Hematopoietic multipotent progenitor cell treated with erythropoietin and hydrocortisone succinate and interleukin-3 and kit ligand, for 15 days (in vitro differentiated cells): ENCODE measurements around the gene WWP2.
"Not testable (repeated sequence)": the region's sequence is repeated elsewhere in the genome, so short reads cannot be mapped to it uniquely, and the experiment has no call there.

ENCODE experiments used
- DNase-seq: peaks from one replicate; pipeline ENCODE4 v3.0.0-alpha.2; 2015; ENCODE audit warnings: low spot score

Gene WWP2

DNA sequence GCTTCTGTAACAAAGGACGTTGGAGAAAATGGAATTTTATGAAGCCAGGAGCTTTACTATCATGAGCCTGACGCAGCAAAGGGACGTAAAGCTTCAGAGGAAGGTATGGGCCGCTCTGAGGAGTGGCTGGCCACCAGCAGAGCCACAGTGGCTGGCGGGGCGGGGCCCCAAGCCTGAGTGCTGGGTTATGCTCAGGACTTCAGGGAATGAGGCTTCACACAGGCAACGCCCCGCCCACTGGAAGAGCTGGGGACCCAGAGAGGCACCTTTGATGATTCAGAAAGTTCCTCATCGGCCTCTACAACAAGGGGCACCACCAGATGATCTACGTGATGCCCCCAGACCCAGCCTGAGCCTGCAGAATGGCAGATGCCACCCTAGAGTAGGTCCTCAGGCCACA, 16.2 kb upstream of the WWP2 start:
- no peak for DNase-seq

DNA sequence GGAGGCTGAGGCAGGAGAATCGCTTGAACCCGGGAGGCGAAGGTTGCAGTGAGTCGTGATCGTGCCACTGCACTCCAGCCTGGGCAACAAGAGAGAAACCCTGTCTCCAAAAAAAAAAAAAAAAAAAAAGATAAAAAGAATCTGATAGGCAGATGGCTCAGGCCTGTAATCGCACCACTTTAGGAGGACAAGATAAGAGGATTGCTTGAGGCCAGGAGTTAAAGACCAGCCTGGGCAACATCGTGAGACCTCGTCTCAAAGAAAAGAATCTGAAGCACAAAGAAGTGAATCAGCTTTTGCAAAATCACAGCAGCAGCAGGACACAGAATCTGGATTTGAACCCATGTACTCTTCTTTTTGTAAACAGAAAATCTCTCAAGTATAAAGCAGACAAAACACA, 15.0 kb upstream of the WWP2 start:
- no peak for DNase-seq

DNA sequence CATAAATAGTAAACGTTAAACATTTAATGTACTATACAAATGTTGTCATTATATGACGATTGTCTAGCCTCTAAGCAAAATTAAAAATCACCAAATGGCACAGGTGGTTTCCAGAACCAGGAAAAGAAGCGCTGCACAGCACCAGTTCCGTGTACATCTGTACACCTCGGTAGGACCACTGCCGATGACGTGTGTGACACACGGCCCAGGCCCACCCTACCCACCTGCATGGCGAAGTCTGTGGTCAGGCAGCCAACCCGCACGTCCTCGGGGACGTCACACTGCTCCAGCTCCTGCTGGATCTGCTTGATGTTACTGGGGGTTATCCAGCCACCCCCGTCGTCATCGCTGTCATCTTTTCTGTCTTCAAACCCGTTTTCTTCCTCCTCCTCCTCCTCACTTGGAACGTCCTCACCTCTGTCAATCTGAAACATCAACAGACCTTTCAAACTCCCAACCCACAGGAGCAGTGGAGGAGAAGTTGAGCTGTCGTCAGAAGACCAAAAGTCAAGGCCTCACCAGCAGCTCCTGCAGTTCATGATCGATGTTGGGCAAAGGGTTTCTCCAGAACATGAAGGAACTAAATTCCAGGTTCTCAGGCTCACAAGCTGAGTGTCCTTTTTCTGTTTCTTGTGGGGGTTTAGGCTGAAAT, 13.3 kb upstream of the WWP2 start:
- DNase-seq = no peak

DNA sequence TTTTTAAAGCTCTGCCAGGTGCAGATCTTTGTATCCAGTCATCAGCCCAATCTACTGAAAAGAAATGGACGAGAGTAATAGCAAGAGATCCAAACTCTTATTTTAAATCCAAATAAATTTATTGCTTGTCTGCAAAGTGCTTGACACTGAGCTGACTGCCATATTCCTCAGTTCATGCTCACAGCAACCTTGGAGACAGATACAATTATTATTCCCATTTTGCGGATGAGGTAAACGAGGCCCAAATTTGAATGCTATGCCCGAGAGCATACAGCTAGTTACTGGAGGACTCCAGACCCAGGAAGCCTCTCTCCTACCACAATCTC, 8.0 kb upstream of the WWP2 start:
- DNase-seq = no peak

DNA sequence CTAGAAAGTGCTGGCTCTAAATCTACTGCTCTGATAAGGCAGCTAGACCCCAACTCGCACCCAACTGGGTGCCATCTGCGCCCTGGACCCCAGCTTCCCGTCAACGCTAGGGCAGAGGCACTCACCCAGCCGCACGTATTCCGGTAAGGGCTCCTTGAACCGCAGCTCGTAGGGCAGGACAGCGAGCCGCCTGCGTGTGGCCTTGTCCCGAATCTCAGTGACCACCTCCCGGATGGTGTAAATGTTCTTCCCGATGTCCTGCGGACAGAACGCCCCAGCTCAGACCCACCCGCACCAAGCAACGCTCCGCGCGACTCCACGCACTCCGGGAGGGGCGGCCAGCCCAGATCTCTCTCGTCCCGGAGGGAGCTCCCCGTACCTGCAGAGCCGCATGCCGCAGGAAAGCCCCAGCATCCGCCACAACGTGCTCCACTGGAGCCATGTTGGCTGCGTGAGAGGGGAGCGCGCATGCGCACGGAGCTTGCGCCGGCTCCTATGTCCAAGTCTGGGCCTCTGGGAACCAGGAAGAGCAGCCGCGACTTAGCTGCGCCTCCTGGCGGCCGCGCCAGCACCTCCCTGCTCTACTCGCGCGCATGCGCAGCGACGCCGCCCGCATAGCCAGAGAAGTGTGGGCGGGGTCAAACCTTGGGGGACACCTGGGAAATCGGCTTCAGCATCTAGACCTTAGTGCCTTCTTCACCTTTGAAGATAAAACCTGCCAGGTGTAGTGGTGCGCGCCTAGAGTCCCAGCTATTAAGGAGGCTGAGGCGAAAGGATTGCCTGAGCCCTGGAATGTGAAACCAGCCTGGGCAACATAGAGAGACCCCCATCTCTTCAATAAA, 7.4 kb upstream of the WWP2 start, which contains the start of gene NOB1:
Gene NOB1, minus strand, starts transcription at position 458 of the 842 bp plus-strand sequence. Its CDS starts 16 bp downstream, at position 442.
- peak; percentile 98 for DNase-seq

DNA sequence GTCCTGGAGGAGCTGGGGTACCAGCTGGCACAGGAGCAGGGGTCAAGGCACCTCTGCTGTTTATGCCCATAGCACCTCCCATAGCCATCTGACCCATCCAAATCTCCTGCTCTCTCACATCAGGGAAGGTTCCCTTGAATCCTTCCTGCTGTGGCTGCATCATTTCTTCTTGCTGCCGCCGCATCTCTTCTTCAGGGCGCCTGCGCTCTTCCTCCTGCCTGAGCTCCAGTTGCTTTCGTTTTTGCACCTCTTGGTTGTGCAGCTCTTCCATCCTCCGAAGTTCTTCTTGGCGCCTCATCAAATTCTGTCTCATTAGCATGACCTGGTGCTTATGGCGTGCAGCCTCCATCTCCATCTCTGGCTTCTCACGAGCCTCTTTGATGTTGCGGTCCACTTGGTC, 5.4 kb upstream of the WWP2 start:
- DNase-seq = no peak

DNA sequence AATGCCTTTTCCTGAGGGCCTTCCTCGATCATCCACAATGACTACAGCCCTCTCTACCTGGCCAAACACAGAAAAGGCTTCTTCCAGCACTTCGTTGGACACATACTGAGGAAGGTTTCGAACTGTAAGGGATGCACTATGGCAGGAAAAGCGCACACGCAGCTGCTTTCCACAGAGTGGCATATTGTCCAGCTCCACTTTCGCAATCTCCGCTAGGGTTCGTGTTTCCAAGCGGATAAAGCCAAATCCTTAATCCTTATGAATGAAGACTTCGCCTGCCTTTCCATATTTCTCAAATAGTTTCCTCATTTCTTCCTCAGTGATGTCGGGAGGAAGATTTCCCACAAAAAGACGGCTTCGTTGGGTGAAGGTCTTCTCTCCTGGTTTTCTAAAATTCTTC, 4.8 kb upstream of the WWP2 start:
- DNase-seq = not testable (repeated sequence)

DNA sequence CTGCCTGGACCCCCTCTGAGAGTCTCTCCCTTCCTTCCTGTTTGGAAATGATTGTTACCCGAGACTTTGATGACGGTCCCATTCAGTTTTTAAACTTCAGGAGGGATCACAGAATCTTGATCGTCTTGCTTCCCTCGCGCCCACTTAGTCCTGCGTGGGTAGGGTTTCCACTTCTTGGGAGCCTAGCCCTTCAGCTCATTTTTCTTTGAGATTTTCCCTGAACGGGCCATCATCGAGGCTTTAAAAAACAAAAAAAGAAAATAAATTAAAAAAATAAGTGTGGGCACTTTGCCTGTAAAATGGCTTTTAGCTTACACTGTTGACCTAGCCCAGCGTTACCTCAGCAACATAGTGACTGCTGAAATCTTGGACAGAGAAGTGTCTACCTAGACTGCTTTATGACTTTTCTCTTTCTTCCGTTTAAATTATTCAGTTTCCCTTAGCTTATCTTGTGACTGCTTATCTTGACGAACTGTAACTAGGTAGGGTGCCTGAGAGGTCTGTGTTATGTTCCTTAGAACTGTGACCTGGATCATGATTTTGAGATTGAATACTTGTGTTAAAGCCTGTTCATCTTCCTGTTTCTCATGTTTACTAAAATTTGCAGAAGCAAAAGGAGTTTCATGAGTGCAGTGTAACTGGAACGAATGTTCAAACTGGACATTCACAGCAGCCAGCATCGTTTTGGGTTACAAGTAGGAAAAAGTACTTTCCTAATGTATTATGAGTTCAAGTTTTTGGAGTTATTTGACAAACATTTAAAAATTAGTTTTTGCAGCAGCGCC, 874 bp downstream of the WWP2 start:
- DNase-seq = peak; percentile 28

DNA sequence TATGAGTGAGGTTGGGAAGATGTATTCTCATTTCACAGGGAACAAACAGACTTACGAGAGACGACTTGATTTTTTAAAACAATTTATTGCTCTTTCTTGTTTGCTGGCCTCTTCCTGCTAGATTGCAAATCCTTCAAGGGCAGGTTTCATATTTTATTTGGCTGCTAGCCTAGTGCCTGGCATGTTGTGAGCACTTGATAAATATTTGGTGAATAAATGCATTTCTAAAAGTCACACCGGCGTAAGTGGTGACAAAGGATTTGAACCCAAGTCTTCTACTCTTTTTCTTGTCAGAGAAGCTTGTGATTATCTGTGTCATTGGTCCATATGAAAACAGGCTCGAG, 1.4 kb downstream of the WWP2 start:
- peak; percentile 19 for DNase-seq

DNA sequence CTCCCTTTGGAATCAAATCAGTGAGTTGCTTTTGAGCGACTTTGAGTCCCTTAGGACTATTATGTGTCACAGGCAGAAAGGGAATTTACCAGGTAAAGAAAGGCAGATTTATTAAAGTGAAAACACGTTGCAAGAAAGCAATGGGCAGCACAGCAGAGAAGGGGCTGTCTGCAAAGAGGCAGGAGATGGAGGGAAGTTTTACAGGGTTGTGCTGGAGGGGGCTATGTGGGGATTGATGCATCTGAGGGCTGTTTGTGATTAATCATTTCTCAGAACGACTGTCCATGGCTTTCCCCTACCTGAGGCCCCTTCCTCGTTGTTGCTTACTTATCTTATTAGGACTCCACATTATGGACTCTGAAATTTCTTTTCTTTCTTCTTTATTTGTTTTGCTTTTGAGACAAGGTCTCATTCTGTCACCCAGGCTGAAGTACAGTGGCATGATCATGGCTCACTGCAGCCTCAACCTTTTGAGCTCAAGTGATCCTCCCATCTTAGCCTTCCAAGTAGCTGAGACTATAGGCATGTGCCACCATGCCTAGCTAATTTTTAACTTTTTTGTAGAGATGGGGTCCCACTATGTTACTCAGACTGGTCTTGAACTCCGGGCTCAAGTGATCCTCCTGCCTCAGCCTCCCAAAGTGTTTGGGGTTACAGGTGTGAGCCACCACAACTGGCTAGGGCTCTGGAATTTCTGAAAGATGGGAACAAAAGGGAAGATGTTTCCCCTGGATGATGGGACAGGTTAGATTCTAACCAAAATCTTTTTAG, 5.5 kb downstream of the WWP2 start:
- no peak for DNase-seq

DNA sequence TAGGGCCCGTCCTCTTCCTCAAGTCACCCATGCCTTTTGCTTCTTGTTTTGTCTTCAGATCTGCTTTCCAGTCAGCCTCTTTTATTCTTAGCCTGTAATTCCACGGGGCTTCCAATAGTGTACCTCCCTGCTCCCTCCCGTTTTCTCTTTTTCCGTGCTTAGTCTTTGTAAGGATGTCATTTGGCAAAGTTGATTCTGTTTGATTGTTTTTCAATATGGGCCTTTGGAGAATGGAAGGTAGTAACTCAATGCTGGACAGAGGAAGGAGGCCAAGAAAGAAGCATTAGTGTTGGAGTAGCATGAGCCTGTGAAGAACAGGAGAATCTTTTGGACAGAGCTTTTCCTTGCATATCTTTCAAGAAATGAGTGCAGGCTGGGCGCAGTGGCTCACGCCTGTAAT, 6.5 kb downstream of the WWP2 start:
- no peak for DNase-seq

DNA sequence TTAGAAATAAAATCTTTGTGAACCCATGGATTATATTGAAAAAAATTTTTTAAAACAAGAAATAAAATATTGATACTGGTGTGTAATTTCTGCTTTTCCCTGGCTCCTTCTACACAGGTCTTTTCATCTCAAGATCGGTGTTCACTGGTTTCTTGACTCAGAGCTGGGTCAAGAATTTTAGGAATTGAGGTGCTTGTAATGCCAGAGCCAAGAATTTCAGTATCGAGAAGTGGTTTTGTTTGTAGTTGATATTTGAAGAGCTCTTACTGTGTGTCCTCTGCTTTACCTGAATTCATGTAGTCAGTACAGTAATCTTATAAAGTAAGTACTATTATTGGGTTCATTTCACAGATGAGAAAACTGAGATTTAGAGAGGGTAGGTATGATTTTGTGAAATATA, 7.3 kb downstream of the WWP2 start:
- DNase-seq = no peak

DNA sequence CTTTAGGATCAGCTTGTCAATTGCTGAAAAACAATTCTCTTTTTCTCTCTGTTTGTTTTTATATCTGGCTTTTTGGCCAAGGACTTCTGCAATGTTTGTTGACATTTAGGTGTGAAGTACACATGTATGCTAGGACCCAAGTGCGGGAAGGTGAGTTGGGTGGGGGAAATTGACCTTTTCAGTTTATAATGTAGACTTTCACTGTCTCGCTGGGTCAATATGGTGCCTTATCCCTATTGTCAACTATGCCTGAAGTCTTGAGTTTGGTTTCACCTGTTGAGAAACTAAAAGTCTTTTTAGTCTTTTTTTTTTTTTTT, 9.5 kb downstream of the WWP2 start:
- no peak for DNase-seq

DNA sequence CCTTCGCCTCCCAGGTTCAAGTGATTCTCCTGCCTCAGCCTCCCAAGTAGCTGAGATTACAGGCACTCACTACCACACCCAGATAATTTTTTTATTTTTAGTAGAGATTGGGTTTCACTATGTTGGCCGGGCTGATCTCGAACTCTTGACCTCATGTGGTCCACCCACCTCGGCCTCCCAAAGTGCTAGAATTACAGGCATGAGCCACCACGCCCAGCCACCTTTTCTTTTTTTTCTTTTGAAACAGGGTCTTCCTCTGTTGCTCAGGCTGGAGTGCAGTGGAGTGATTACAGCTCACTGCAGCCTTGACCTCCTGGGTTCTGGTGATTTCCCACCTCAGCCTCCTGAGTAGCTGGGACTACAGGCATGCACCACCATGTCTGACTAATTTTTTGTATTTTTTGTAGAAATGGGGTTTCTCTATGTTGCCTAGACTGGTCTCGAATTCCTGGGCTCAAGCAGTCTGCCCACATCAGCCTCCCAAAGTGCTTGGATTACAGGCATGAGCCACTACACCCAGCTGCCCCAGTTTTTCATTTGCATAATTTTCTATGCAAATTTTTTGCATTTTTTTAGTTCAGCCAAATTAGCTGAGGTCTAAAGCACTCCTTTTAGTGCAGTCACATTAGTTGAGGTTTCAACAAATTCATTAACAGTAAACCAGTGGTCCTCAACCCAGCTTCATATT, 11.3 kb downstream of the WWP2 start:
- DNase-seq = no peak

DNA sequence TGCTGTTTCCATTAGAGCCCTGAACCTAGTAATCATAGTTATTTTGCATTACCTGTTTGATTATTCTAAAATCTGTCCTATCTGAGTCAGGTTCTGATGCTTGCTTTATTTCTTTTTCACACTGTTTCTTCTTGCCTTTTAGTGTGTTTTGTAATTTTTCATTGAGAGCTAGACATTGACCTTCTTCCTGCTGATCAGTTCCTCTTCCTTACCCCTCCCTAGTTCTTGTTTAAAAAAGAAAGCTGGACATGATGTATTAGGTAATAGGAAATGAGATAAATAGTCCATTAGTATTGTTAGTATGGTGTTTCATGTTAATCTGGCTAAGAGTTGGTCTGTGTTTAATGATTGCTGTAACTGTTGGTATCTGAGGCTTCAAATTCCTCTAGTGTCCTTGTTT, 13.4 kb downstream of the WWP2 start:
- no peak for DNase-seq

DNA sequence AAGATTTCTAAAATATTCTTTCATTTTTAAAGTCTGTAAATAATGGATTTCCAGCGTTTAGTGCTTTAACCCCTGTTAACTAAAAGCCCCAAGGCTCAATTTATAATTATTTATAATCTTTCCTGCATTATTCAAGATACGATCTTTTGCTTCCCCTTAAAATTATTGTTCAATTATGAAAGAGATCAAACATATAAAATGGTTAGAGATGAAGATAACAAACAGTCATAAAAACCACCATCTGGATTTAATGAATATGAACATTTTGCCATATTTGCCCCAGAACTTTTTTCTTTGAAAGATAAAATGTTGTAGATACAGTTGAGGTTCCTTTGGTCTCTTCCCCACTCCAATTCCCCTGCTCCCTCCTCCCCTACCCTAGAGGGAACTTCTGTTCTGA, 17.6 kb downstream of the WWP2 start:
- no peak for DNase-seq

DNA sequence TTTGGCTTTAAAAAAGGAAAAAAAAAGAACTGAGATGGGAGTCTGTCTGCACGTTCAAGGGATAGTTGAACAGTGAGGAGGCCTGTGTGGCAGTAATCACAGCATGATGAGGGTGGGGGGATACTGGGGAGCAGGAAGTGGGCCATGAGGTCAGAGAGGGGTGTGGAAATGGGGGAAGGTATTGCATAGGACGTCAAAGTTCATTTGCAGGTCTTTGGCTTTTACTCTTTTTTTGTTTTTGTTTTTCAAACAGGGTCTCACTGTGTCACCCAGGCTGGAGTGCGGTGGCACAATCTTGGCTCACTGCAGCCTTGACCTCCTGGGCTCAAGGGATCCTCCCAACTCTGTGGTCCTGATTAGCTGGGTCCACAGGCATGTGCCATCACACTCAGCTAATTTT, 19.0 kb downstream of the WWP2 start:
- no peak for DNase-seq

DNA sequence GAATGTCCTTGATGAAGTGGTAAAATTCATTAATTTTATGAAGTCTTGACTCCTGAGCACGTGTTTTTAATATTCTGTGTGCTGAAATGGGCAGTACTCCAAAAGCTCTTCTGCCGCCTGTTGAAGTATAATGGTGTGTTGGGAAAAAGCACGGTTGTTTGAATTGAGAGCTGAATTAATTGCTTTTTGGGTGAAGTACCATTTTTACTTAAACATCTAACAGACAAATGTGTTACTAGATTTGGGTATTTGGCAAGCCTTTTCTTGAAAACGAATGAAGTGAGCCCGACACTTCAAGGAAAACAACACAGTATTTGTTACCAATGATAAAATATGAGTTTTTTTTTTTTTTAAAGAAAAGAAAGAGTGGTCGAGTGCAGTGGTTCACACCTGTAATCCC, 22.5 kb downstream of the WWP2 start:
- no peak for DNase-seq

DNA sequence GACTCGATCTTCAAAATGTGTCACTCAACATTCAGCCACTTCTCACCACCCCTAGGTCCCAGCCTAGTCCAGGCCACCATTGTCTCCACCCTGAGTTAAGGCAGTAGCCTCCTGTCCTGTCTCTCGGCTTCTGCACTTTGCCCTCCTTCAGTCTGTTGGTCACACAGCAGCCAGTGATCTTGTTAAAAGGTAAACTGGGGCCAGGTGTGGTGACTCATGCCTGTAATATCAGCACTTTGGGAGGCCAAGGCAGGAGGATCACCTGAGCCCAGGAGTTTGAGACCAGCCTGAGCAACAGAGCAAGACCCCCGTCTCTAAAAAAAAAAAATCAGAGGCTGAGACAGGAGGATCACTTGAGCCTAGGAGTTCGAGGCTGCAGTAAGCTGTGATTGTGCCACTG, 25.8 kb downstream of the WWP2 start:
- no peak for DNase-seq

DNA sequence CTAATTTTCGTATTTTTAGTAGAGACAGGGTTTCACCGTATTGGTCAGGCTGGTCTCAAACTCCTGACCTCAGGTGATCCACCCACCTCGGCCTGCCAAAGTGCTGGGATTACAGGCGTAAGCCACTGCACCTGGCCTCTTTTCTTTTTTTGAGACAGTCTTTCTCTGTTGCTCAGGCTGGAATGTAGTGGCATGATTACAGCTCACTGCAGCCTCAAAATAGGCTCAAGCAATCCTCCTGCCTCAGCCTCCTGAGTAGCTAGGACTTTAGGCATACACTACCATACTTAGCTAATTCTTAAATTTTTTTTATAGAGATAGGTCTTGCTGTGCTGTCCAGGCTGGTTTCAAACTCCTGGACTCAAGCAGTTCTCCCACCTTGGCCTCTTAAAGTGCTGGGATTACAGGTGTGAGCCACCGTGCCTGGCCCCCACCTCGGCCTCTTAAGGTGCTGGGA, 29.3 kb downstream of the WWP2 start:
- DNase-seq = not testable (repeated sequence)

DNA sequence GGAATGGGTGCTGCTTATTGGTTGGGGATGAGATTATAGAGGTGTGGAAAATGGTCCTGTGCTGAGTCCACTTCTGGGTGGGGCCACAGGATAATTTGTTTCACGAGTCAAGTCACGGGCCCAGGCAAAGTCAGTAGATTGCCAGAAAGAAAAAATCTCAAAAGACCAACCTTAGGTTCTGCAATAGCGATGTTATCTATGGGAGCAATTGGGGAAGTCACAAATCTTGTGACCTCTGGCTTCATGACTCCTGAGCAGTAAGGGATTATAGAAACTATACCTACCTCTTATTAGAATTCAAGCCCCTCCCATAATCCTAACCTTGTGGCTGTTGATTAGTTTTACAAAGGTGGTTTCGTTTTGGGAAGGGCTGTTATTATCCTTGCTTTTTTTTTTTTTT, 31.4 kb downstream of the WWP2 start:
- DNase-seq = no peak

DNA sequence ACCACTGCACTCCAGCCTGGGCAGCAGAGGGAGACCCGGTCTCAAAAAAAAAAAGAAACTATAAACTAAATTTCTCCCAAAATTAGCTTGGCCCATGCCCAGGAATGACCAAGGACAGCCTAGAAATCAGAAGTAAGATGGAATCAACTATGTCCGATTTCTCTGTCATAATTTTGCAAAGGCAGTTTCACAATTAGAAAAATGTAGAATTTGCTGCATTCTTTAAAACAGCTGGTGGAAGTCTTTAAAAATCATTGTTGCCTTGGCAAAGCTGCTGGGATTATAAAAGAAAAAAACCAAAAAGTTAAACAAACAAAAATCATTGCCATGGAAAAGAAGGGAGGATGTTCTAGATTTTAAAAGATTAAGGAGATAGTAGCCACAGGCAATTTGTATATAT, 32.4 kb downstream of the WWP2 start:
- DNase-seq = no peak
